Gastrocnemius medialis (tissue), 4 donors: ENCODE data around the gene GPR139. TPM values are rescaled to one million over a fixed set of nuclear protein-coding genes. Genes with fewer than 3 reads are reported as not detected.

ENCODE experiments used
- ATAC-seq, 2 donors: fragments of 150-250 bp; one replicate each; pipeline ENCODE4 v1.9.1; 2016
- DNase-seq, 2 donors: peaks; one replicate each; pipeline ENCODE4 v3.0.0-alpha.2; 2019
- H3K27ac ChIP-seq, 4 donors: fragments of 200-600 bp; sonication (generic); 1 replicate in 1 of 4; 2 replicates in 3 of 4; pipeline ENCODE4 v1.5.1; 2016 to 2018; ENCODE audit warnings: mild to moderate bottlenecking in 2 of 4, moderate library complexity in 1 of 4
- H3K27me3 ChIP-seq, 3 donors: fragments of 200-600 bp; sonication (generic) in 2 of 3; 1 replicate in 1 of 3; 2 replicates in 2 of 3; pipeline versions ENCODE4 v1.5.1 to v1.6.0; 2016 to 2019; ENCODE audit warnings: mild to moderate bottlenecking in 1 of 3, moderate library complexity in 1 of 3
- H3K36me3 ChIP-seq, 2 donors: fragments of 200-600 bp; sonication (generic) in 1 of 2; one replicate each; pipeline ENCODE4 v1.5.1; 2017 to 2018
- H3K4me1 ChIP-seq, 2 donors: fragments of 200-600 bp; sonication (generic) in 1 of 2; one replicate each; pipeline ENCODE4 v1.5.1; 2016 to 2017; ENCODE audit warnings: mild to moderate bottlenecking in 2 of 2
- H3K4me3 ChIP-seq, 4 donors: fragments of 200-600 bp; sonication (generic) in 3 of 4; 1 replicate in 1 of 4; 2 replicates in 3 of 4; pipeline ENCODE4 v1.5.1; 2016 to 2019; ENCODE audit warnings: mild to moderate bottlenecking in 2 of 4
- H3K9me3 ChIP-seq, 3 donors: fragments of 200-600 bp; sonication (generic) in 2 of 3; 1 replicate in 1 of 3; 2 replicates in 2 of 3; pipeline ENCODE4 v1.5.1; 2016 to 2019
- CTCF ChIP-seq, 5 experiments: fragments of 450-650 bp in 3 of 5; fragments of 200-600 bp in 2 of 5; sonication (generic) in 2 of 5; IDR thresholded peaks in 4 of 5; conservative IDR thresholded peaks in 1 of 5; 1 replicate in 4 of 5; 2 replicates in 1 of 5; pipeline ENCODE4 v1.5.1; 2016 to 2019; ENCODE audit warnings: antibody characterized with exemption in 5 of 5, mild to moderate bottlenecking in 3 of 5, moderate library complexity in 3 of 5
- POLR2A ChIP-seq, 2 donors: fragments of 450-650 bp; IDR thresholded peaks; one replicate each; pipeline ENCODE4 v1.6.1; 2017; ENCODE audit warnings: antibody characterized with exemption in 2 of 2, mild to moderate bottlenecking in 2 of 2, moderate library complexity in 2 of 2
- in situ Hi-C, 4 donors: fragments of 200-750 bp; cut with MboI; loops; one replicate each; pipeline versions ENCODE4 v1.15.0 to v1.8.0; 2017; ENCODE audit warnings: low sequenced_read_pairs in 4 of 4
- intact Hi-C: fragments of 100-400 bp; cut with DNase I; formaldehyde crosslinking; loops from one replicate; pipeline ENCODE4 v1.15.1; 2023; ENCODE audit warnings: low total_unique reads
- total RNA-seq, 4 donors: library from RNA; depleted of rRNA; stranded (reverse); fragments of >200 nt; gene quantifications; one replicate each; pipeline versions ENCODE4 v1.1.0 to v1.2.3, GENCODE V29; 2016

The GPR139 gene
- total RNA-seq, 4 donors from 2014 or later, result not detected

- DNase-seq (no peak), ATAC-seq (no peak)
- intact Hi-C loops, result no loop called here
- Histone ChIP-seq H3K9me3 (no peaks in the 10 kb centered on the region), H3K27me3 (no peaks in the 10 kb centered on the region), H3K4me3 (no peak overlapping the region), H3K36me3 (no peaks in the 10 kb centered on the region), H3K4me1 (no peaks in the 10 kb centered on the region), H3K27ac (no peak overlapping the region)
- TF ChIP-seq POLR2A (IDR thresholded peaks at IDR 0.05) (no peak), CTCF (IDR thresholded peaks at IDR 0.05 in 4 of 5, conservative IDR thresholded peaks at IDR 0.05 in 1 of 5) (no peak)
- in situ Hi-C loops, result no loop called here
Measured at GRCh38 chr16:20051147-20051546, 22.5 kb downstream of the GPR139 start.

GRCh38 chr16:20049831-20050230 lies 23.9 kb downstream of the GPR139 start:
- no peaks in the 10 kb centered on the region for H3K9me3 ChIP-seq
- ATAC-seq (no peak), DNase-seq (no peak)
- no peaks in the 10 kb centered on the region for H3K36me3 ChIP-seq
- H3K27ac ChIP-seq, result no peak overlapping the region
- H3K4me1 ChIP-seq, result no peaks in the 10 kb centered on the region
- no peak overlapping the region for H3K4me3 ChIP-seq
- no peaks in the 10 kb centered on the region for H3K27me3 ChIP-seq
- intact Hi-C loops, result no loop called here
- no peak for TF ChIP-seq CTCF (IDR thresholded peaks at IDR 0.05 in 4 of 5, conservative IDR thresholded peaks at IDR 0.05 in 1 of 5)
- TF ChIP-seq POLR2A (IDR thresholded peaks at IDR 0.05), result no peak
- in situ Hi-C loops, result no loop called here

- Histone ChIP-seq H3K27me3 (no peaks in the 10 kb centered on the region), H3K9me3 (no peaks in the 10 kb centered on the region), H3K4me1 (no peaks in the 10 kb centered on the region), H3K27ac (no peak overlapping the region), H3K36me3 (no peaks in the 10 kb centered on the region), H3K4me3 (no peak overlapping the region)
- in situ Hi-C loops, result no loop called here
- TF ChIP-seq CTCF (IDR thresholded peaks at IDR 0.05 in 4 of 5, conservative IDR thresholded peaks at IDR 0.05 in 1 of 5) (no peak), POLR2A (IDR thresholded peaks at IDR 0.05) (no peak)
- ATAC-seq, result no peak
- intact Hi-C loops, result no loop called here
- no peak for DNase-seq
Measured at GRCh38 chr16:20045886-20046285, 27.8 kb downstream of the GPR139 start.

- ATAC-seq, result no peak
- Histone ChIP-seq H3K9me3 (no peaks in the 10 kb centered on the region), H3K4me3 (no peak overlapping the region), H3K36me3 (no peaks in the 10 kb centered on the region), H3K27me3 (no peaks in the 10 kb centered on the region), H3K4me1 (no peaks in the 10 kb centered on the region), H3K27ac (no peak overlapping the region)
- no peak for DNase-seq
- intact Hi-C loops (no loop called here), in situ Hi-C loops (no loop called here)
- TF ChIP-seq CTCF (IDR thresholded peaks at IDR 0.05 in 4 of 5, conservative IDR thresholded peaks at IDR 0.05 in 1 of 5), result no peak
- TF ChIP-seq POLR2A (IDR thresholded peaks at IDR 0.05), result no peak
Measured at GRCh38 chr16:20042848-20043247, 30.8 kb downstream of the GPR139 start.

- no peak for ATAC-seq
- no peaks in the 10 kb centered on the region for H3K27me3 ChIP-seq
Measured at GRCh38 chr16:20041924-20042596, 31.6 kb downstream of the GPR139 start.

More at GRCh38 chr16:20041924-20042596, 31.6 kb downstream of the GPR139 start:
- H3K9me3 ChIP-seq, result no peaks in the 10 kb centered on the region
- no peaks in the 10 kb centered on the region for H3K36me3 ChIP-seq
- in situ Hi-C loops (no loop called here), intact Hi-C loops (no loop called here)
- H3K4me3 ChIP-seq, result no peak overlapping the region
- H3K27ac ChIP-seq, result no peak overlapping the region
- H3K4me1 ChIP-seq, result no peaks in the 10 kb centered on the region
- TF ChIP-seq POLR2A (IDR thresholded peaks at IDR 0.05) (no peak), CTCF (IDR thresholded peaks at IDR 0.05 in 4 of 5, conservative IDR thresholded peaks at IDR 0.05 in 1 of 5) (no peak)
- DNase-seq, result no peak
